ENCODE measurements around the gene CD274. TPM values are rescaled to one million over a fixed set of nuclear protein-coding genes. Genes with fewer than 3 reads are reported as not detected.

CD274 gene
- total and polyA plus RNA-seq, 2 of the 8 experiments (the other 6 are each of a cell fraction or from before 2014, with no cell fraction given), result 0.08 to 0.15 TPM

DNA sequence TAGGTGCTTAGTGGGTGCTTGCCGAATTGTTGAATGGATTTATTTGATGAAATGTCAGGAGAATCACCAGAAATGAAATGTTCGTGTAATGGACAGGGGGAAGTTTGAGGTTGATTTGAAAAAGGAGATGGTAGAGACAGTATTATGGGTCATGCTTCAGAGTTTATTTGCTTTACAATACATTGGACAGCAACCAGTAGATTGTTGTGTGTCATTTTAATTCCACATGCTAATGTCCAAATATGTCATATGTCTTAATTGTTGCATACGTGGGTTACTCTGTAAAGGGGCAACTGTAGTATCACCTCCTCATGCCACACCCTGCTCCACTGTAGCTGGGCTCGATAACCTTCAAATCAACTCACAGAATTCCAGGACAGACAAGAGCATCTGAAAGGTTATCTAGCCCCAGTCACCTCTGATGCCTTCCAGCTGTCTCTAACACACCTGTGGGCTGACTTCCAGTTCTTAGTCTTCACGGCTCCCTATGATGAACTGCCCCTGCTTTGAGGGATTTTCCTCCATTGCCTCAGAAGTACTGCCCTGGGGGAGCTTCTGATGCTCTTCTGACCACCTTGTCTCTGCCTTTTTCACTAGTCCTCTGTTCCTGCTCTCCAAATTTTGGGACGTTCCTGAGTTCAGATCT lies 61.7 kb downstream of the CD274 start:
- POLR2A ChIA-PET (ENCODE audit: partially characterized antibody), result interaction anchor here (1.5 kb wide), 1 partner anchor 13 kb away, joined by 4 read pairs; no protein-coding TSS in a partner anchor
- Histone ChIP-seq H2BK5ac (ENCODE audit: low read depth, low read length) (no peak overlapping the region), H3K27me3 (replicated peaks in 1 of 4; ENCODE audit: control insufficient read depth in 3 of 4, extremely low read depth in 1 of 4, insufficient read depth in 3 of 4, low read length in 3 of 4) (no peaks in the 10 kb centered on the region), H3K56ac (replicated peaks; ENCODE audit: insufficient read length, low read depth, low read length) (no peak overlapping the region), H3K14ac (ENCODE audit: insufficient read length) (no peak overlapping the region), H3K4ac (replicated peaks; ENCODE audit: insufficient read length, low read depth, low read length) (no peak overlapping the region), H2BK20ac (ENCODE audit: low read length) (no peak overlapping the region), H4K91ac (replicated peaks; ENCODE audit: insufficient read length, low read length) (no peak overlapping the region), H3K9me3 (ENCODE audit: insufficient read depth in 2 of 2, low read depth in 1 of 2, low read length in 1 of 2) (no peaks in the 10 kb centered on the region), H3K4me2 (ENCODE audit: insufficient read depth in 1 of 2, low read depth in 2 of 2, low read length in 2 of 2) (no peak overlapping the region), H4K5ac (ENCODE audit: insufficient read length, low read depth, low read length) (no peak overlapping the region), H3K23ac (ENCODE audit: insufficient read length) (no peak overlapping the region), H2BK15ac (ENCODE audit: low read length) (no peak overlapping the region), H3K9ac (replicated peaks in 1 of 4; ENCODE audit: extremely low read depth in 1 of 4, low read depth in 3 of 4, low read length in 3 of 4) (no peak overlapping the region), H3K4me3 (ENCODE audit: extremely low read depth in 1 of 4, insufficient read depth in 2 of 4, low read depth in 3 of 4, low read length in 4 of 4) (no peak overlapping the region), H2BK12ac (ENCODE audit: low read depth, low read length) (no peak overlapping the region), H3K23me2 (ENCODE audit: low read depth, low read length) (no peaks in the 10 kb centered on the region), H4K8ac (ENCODE audit: extremely low read depth, insufficient read depth, low read length) (no peak overlapping the region), H2AFZ (ENCODE audit: low read length) (no peak overlapping the region), H2AK5ac (ENCODE audit: low read depth, low read length) (no peak overlapping the region), H3K27ac (ENCODE audit: low read depth, low read length) (no peak overlapping the region), H4K20me1 (replicated peaks in 1 of 2; ENCODE audit: control insufficient read depth in 1 of 2, insufficient read depth in 2 of 2, low read length in 2 of 2) (no peaks in the 10 kb centered on the region), H3K18ac (ENCODE audit: extremely low read depth, low read length) (no peak overlapping the region), H3K36me3 (ENCODE audit: control insufficient read depth in 2 of 4, insufficient read depth in 4 of 4, low read length in 3 of 4) (no peaks in the 10 kb centered on the region), H3K79me1 (ENCODE audit: low read depth, low read length) (no peaks in the 10 kb centered on the region), H3K79me2 (ENCODE audit: control insufficient read depth in 1 of 2, insufficient read depth in 2 of 2, low read length in 2 of 2) (no peaks in the 10 kb centered on the region), H2BK120ac (replicated peaks; ENCODE audit: low read depth, low read length) (no peak overlapping the region), H3K4me1 (replicated peaks in 1 of 4; ENCODE audit: control insufficient read depth in 3 of 4, insufficient read depth in 4 of 4, low read length in 3 of 4) (no peaks in the 10 kb centered on the region)
- WGBS, 2 experiments (ENCODE audit: extremely low coverage in 1 of 2, insufficient coverage in 1 of 2, insufficient read length in 1 of 2, insufficient replicate concordance in 2 of 2, low coverage in 1 of 2, low lambda C conversion rate in 2 of 2, missing lambda C conversion rate in 1 of 2), result 86 to 100% methylated on average over 1 to 6 of the region's 6 CpGs
- no peak for DNase-seq (ENCODE audit: low read depth in 1 of 2, low spot score in 2 of 2)
- CTCF ChIA-PET (ENCODE audit: partially characterized antibody), result interaction anchor here (0.5 to 1.2 kb wide), 3 partner anchors 12 to 66 kb away, joined by 3 to 5 read pairs (median 3); no protein-coding TSS in a partner anchor
- TF ChIP-seq SP2 (IDR thresholded peaks at IDR 0.05; ENCODE audit: low read length) (no peak), BACH1 (IDR thresholded peaks at IDR 0.05; ENCODE audit: low read length) (no peak), POLR2AphosphoS5 (IDR thresholded peaks at IDR 0.05; ENCODE audit: low read depth, low read length) (no peak), KDM5A (IDR thresholded peaks at IDR 0.05; ENCODE audit: low read length) (no peak)
- TF ChIP-seq, protein P1, sequence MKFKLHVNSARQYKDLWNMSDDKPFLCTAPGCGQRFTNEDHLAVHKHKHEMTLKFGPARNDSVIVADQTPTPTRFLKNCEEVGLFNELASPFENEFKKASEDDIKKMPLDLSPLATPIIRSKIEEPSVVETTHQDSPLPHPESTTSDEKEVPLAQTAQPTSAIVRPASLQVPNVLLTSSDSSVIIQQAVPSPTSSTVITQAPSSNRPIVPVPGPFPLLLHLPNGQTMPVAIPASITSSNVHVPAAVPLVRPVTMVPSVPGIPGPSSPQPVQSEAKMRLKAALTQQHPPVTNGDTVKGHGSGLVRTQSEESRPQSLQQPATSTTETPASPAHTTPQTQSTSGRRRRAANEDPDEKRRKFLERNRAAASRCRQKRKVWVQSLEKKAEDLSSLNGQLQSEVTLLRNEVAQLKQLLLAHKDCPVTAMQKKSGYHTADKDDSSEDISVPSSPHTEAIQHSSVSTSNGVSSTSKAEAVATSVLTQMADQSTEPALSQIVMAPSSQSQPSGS (IDR thresholded peaks at IDR 0.05; ENCODE audit: low read length), result no peak
- FAIRE-seq, result no peak
